KMS-11 (cell line): ENCODE results near the gene ZBED4.

Source experiments
- H2AFZ ChIP-seq: fragments of 200-600 bp; sonication (generic); 2 replicates; pipeline ENCODE4 v1.6.1; 2016; ENCODE audit warnings: antibody characterized with exemption, mixed run types, low read depth
- H3K27ac ChIP-seq: fragments of 200-600 bp; sonication (generic); 2 replicates; pipeline ENCODE4 v1.6.1; 2016; ENCODE audit warnings: mild to moderate bottlenecking, mixed run types
- H3K27me3 ChIP-seq: fragments of 200-600 bp; sonication (generic); 2 replicates; pipeline ENCODE4 v1.6.1; 2017; ENCODE audit warnings: mild to moderate bottlenecking, low read depth, mixed run types, moderate library complexity; ENCODE audit not compliant: insufficient read depth
- H3K36me3 ChIP-seq: fragments of 200-600 bp; sonication (generic); 2 replicates; pipeline ENCODE4 v1.6.1; 2017; ENCODE audit warnings: mild to moderate bottlenecking, mixed run types; ENCODE audit not compliant: insufficient read depth
- H3K4me1 ChIP-seq: fragments of 200-600 bp; sonication (generic); 2 replicates; pipeline ENCODE4 v1.6.1; 2016; ENCODE audit warnings: mild to moderate bottlenecking, low read depth, mixed run types; ENCODE audit not compliant: poor library complexity, severe bottlenecking
- H3K4me2 ChIP-seq: fragments of 200-600 bp; sonication (generic); 2 replicates; pipeline ENCODE4 v1.7.0; 2016; ENCODE audit warnings: mild to moderate bottlenecking, mixed run types
- H3K4me3 ChIP-seq: fragments of 200-600 bp; sonication (generic); IDR thresholded peaks from 2 replicates; pipeline ENCODE4 v1.6.1; 2017; ENCODE audit warnings: low read depth, low read length, mixed read lengths; ENCODE audit not compliant: insufficient read depth
- H3K79me2 ChIP-seq: fragments of 200-600 bp; sonication (generic); 2 replicates; pipeline ENCODE4 v1.6.1; 2016; ENCODE audit warnings: low read depth, mixed run types; ENCODE audit not compliant: insufficient read depth
- H3K9ac ChIP-seq: fragments of 200-600 bp; sonication (generic); 2 replicates; pipeline ENCODE4 v1.6.1; 2016; ENCODE audit warnings: mild to moderate bottlenecking, mixed run types
- H4K20me1 ChIP-seq: fragments of 200-600 bp; sonication (generic); 2 replicates; pipeline ENCODE4 v1.6.1; 2016; ENCODE audit warnings: mild to moderate bottlenecking, mixed run types; ENCODE audit not compliant: insufficient read depth
- CTCF ChIP-seq: fragments of 200-600 bp; sonication (generic); conservative IDR thresholded peaks from 2 replicates; pipeline ENCODE4 v1.6.1; 2017; ENCODE audit warnings: low read depth, mild to moderate bottlenecking, antibody characterized with exemption, low read length, moderate library complexity, mixed read lengths

Gene ZBED4

GRCh38 chr22:49927483-49928184 is 74.0 kb downstream of the ZBED4 start:
- Histone ChIP-seq H3K36me3 (no peaks in the 10 kb centered on the region), H3K4me3 (no peak overlapping the region), H3K79me2 (no peaks in the 10 kb centered on the region), H3K27me3 (no peaks in the 10 kb centered on the region), H2AFZ (no peak overlapping the region), H3K9ac (no peak overlapping the region), H3K4me2 (no peak overlapping the region), H3K4me1 (peaks cover 13% of the 10 kb centered on the region), H3K27ac (no peak overlapping the region), H4K20me1 (no peaks in the 10 kb centered on the region)
- TF ChIP-seq CTCF, result no peak

GRCh38 chr22:49928185-49928495 is 74.5 kb downstream of the ZBED4 start:
- Histone ChIP-seq H3K27ac (no peak overlapping the region), H3K27me3 (no peaks in the 10 kb centered on the region), H3K4me3 (no peak overlapping the region), H3K79me2 (no peaks in the 10 kb centered on the region), H2AFZ (no peak overlapping the region), H3K36me3 (no peaks in the 10 kb centered on the region), H3K9ac (no peak overlapping the region), H3K4me1 (peaks cover 18% of the 10 kb centered on the region), H3K4me2 (no peak overlapping the region), H4K20me1 (no peaks in the 10 kb centered on the region)
- TF ChIP-seq CTCF, result no peak

GRCh38 chr22:49928555-49929210 is 75.0 kb downstream of the ZBED4 start:
- Histone ChIP-seq H3K4me3 (no peak overlapping the region), H4K20me1 (no peaks in the 10 kb centered on the region), H3K27me3 (no peaks in the 10 kb centered on the region), H2AFZ (no peak overlapping the region), H3K4me1 (peaks cover 24% of the 10 kb centered on the region), H3K79me2 (no peaks in the 10 kb centered on the region), H3K9ac (no peak overlapping the region), H3K27ac (no peak overlapping the region), H3K36me3 (no peaks in the 10 kb centered on the region), H3K4me2 (no peak overlapping the region)
- no peak for TF ChIP-seq CTCF

- no peaks in the 10 kb centered on the region for H4K20me1 ChIP-seq
- no peaks in the 10 kb centered on the region for H3K27me3 ChIP-seq
- TF ChIP-seq CTCF, result peak; percentile 54; the same call in 1 of the 2 replicates
- H3K4me2 ChIP-seq, result no peak overlapping the region
- H3K9ac ChIP-seq, result no peak overlapping the region
- no peaks in the 10 kb centered on the region for H3K36me3 ChIP-seq
- H3K27ac ChIP-seq, result no peak overlapping the region
- no peak overlapping the region for H3K4me3 ChIP-seq
- peaks cover 31% of the 10 kb centered on the region for H3K4me1 ChIP-seq
- peak overlapping the region; percentile 30; the same call in 1 of the 2 replicates for H2AFZ ChIP-seq
- H3K79me2 ChIP-seq, result no peaks in the 10 kb centered on the region
Measured at GRCh38 chr22:49929211-49929979, 75.8 kb downstream of the ZBED4 start.
